ENCODE data around the gene DNM2.

DNA sequence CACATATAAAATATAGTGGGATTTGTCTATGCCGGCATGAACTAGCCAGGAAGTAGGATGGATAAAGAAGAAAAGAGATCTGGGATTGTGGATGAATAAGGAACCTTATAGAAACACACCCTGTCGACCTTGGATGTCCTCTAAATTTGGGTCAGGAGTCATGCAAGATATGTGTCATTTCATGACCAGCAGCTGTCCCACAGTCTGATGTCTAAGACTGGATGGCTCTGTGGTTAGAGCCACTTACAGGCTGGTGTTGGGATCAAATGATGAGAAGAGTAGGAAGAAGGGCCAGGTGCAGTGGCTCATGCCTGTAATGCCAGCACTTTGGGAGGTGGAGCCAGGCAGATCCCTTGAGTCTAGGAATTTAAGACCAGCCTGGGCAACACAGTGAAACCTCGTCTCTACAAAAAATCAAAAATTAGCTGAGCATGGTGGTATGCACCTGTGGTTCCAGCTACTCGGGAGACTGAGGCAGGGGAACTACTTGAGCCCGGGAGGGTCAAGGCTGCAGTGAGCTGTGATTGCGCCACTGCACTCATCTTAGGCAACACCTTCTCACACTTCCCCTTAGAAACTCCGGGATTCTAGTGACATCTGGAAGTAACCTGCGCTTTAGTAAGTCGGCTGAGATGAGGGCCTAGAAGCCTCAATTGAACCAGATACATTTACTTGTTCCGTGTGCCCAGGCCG is 87.3 kb downstream of the DNM2 start:
- TF ChIP-seq EZH2phosphoT487 (IDR thresholded peaks at IDR 0.05; ENCODE audit: insufficient read depth, low read depth) (no peak), EZH2 (IDR thresholded peaks at IDR 0.05; ENCODE audit: insufficient read depth, poor library complexity, severe bottlenecking) (no peak)
